HL-60/S4 treated with retinoic acid at 250 ng/mL for 4 days and 3 days (cell line): Measurements from ENCODE around the gene TIMM10.

Experiments
- in situ Hi-C: fragments of 300-500 bp; cut with MboI; formaldehyde crosslinking; loops from 2 replicates; pipeline ENCODE4 v1.7.0; 2022; ENCODE audit warnings: low sequenced_read_pairs

TIMM10 gene

GRCh38 chr11:57487021-57487778, 43.4 kb downstream of the TIMM10 start:
- in situ Hi-C loops = no loop called here

DNA sequence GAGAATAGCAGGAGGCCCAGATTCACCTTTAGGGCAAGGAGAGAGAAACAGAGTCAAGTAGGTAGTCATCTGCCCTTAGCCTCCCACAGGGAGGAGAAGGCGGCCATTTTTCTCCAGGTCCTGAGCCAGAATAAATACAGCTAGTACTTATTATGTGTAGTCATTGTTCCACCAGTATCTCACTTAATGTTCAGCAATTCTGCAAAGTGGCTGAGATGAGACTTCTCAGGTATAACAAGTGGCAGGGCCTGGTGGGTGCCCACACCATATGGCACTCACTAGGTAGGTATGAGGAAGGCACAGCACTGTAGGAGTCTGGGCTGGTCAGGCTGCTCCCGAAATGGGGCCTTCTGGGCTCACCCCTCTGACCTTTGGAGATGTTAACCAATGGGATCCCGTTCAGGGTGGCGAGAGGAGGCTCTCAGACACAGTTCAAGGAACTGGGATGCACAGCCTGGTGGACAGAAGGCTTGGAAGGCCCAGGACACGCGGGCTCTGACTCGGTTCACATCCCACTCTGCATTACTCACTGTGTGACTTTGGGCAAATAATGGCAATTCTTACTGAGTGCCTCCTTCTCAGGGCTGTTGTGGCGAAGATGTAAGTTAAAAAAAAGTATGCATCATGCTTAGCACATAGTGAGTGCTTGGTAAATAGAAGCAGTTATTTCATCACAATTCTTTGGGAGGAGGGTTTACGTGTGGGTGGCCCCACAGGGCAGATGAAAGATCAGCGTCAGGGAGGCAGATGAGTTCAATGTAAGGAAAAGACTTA, 45.1 kb downstream of the TIMM10 start:
- in situ Hi-C loops = no loop called here

- in situ Hi-C loops = no loop called here
Measured at GRCh38 chr11:57484141-57484710, 46.3 kb downstream of the TIMM10 start.

DNA sequence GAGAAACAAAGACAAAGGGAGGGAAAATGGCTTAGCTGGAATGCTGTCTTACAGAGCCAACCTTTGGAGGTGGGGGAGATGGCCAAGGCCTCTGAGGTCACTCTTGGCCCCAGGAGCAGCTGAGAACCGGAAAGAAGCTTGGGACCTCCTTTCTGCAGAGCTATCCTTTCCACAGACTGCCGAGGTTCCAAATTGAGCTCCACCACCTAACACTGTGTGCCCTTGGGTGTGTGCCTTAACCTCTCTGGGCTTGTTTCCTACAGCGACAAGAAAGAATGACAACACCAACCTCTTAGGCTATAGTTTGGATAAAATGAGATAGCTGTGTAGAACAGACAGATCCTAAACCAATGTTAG, 47.0 kb downstream of the TIMM10 start:
- in situ Hi-C loops = no loop called here

GRCh38 chr11:57482782-57483561, 47.6 kb downstream of the TIMM10 start:
- in situ Hi-C loops = no loop called here

DNA sequence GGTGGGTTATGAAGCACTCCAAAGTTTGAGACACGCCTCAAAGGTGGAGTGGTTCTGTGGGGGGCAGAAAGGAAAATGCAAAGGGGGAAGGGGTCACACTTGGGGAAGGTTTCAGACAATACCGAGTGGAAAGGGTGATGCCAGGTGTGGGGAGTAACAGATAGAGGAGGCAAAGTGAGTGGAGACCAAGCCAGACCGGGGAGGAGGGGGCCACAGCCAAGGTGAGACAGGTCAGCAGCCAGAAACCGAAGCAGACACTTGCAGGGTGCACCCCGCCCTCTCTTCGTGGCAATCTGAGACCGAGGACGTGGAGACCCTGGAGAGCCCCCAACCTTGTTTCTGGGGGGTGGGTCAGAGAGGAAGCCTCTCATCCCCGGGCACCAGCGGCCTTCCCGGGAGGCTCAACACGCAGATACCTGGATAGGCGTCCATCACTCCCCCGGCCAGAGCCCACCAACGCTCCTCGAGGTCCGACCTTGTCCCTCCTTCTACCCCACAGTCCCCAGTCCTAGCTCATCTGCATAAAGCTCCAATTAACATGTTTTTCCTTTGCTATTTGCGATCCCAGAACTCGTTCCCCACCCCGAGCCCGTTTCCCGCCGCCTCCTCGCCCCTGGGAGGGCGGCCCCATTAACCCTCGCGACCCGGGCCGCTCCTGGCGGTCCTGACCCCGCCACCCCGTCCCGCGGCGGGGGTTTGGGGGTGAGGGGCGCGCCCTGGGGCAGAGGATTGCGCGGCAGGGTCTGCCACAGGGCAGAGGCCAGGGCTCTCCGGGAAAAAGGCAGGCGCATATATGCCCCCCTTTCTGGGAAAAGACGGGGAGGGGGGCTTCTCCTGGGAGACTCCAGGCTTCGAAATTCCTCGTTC, 48.4 kb downstream of the TIMM10 start:
- in situ Hi-C loops = no loop called here

DNA sequence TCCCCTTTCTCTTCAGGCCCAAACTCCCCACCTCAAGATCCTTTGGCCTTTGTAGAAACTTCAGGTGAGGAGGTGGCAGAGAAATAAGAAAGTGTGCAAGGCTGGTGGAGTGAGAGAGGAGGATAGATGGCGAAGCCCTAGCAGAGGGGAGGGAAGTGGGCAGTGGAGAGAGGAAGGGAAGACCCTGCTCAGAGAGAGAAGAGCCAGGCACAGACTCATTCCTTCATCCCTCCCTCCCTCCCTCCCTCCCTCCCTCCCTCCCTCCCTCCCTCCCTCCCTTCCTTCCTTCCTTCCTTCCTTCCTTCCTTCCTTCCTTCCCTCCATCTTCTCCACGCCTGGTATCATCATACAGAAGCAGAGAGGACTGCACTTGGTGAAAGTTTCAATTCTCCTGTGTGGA, 49.2 kb downstream of the TIMM10 start:
- in situ Hi-C loops = no loop called here

DNA sequence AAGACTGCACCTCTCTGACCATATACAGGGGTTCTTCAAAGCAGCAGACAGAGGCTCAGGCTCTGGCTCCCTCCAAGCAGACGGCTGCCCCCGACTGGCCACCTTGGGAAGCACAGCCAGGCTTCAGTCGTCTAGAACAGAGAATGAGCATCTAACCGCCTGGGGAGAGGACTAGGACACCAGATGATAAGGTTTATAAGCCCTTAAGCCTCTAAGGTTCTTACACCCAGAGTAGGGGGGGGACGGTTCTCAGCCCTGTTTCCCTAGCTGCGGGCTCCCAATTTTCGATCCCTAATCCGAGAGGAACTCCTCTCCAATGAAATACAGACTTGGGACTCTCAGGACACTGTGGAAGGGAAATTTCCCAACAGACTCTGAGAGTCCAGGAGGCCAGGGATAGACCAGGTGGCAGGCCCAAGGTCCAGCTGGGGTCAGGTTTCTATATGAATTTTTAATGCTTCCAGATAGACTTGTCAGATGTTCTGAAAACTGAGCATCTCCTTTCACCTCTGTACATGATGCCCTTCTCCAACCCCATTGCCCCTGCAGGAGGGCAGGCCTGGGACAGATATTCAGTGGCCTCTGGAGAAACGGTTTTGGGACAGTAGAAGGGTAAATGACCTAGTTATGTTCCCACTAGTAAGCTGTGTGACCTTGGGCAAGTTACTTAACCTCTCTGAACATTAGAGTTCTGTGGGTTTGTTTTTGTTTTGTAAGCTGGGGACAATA, 50.0 kb downstream of the TIMM10 start:
- in situ Hi-C loops = no loop called here

- in situ Hi-C loops = no loop called here
Measured at GRCh38 chr11:57479911-57480310, 50.6 kb downstream of the TIMM10 start.

GRCh38 chr11:57479021-57479663, 51.4 kb downstream of the TIMM10 start:
- in situ Hi-C loops = no loop called here
